MG63 (cell line): ENCODE measurements around the gene ZBTB25. TPM values are rescaled to one million over a fixed set of nuclear protein-coding genes. Genes with fewer than 3 reads are reported as not detected.

ENCODE experiments used
- DNase-seq: peaks from one replicate; pipeline ENCODE4 v3.0.0-alpha.2; 2020
- H3K27me3 ChIP-seq: fragments of 250-450 bp; sonication (Bioruptor Pico); 2 replicates; pipeline ENCODE4 v1.5.1; 2020; ENCODE audit warnings: mild to moderate bottlenecking, moderate library complexity
- H3K36me3 ChIP-seq: fragments of 250-450 bp; sonication (Bioruptor Pico); 2 replicates; pipeline ENCODE4 v1.5.1; 2020; ENCODE audit warnings: mild to moderate bottlenecking, moderate library complexity
- H3K4me3 ChIP-seq: fragments of 250-450 bp; sonication (Bioruptor Pico); 2 replicates; pipeline ENCODE4 v1.5.1; 2020; ENCODE audit warnings: mild to moderate bottlenecking, moderate library complexity
- H3K9me3 ChIP-seq: fragments of 250-450 bp; sonication (Bioruptor Pico); 2 replicates; pipeline ENCODE4 v1.5.1; 2020; ENCODE audit warnings: mild to moderate bottlenecking, moderate library complexity
- total RNA-seq: library from RNA; depleted of rRNA; stranded (reverse); fragments of >200 nt; shearing (Covaris generic); gene quantifications from 2 replicates; pipeline ENCODE4 v1.2.3, GENCODE V29; 2014; ENCODE audit warnings: low replicate concordance

The ZBTB25 gene
- total RNA-seq, 1 experiment from 2014 or later = 1.6 TPM

GRCh38 chr14:64465191-64465822 is 38.3 kb downstream of the ZBTB25 start, which contains the start of gene AKAP5:
TSS of gene AKAP5 (plus strand) at chr14:64465499. CDS start at chr14:64468395, 2,896 bp downstream.
- peak; percentile 48 for DNase-seq
- Histone ChIP-seq H3K4me3 (peak within 1 kb of the TSS; percentile 42), H3K27me3 (no peaks in the 10 kb centered on the region), H3K9me3 (no peaks in the 10 kb centered on the region), H3K36me3 (no peaks in the 10 kb centered on the region)

GRCh38 chr14:64464651-64465050 is 39.0 kb downstream of the ZBTB25 start:
- no peaks in the 10 kb centered on the region for H3K27me3 ChIP-seq
- H3K4me3 ChIP-seq = peak overlapping the region; percentile 42
- DNase-seq = no peak
- H3K36me3 ChIP-seq = peaks cover under 1% of the 10 kb centered on the region; the same call in 1 of the 2 replicates
- no peaks in the 10 kb centered on the region for H3K9me3 ChIP-seq

GRCh38 chr14:64463873-64464272 is 39.8 kb downstream of the ZBTB25 start:
- Histone ChIP-seq H3K9me3 (no peaks in the 10 kb centered on the region), H3K4me3 (no peak overlapping the region), H3K36me3 (peaks cover 6% of the 10 kb centered on the region; the same call in 1 of the 2 replicates), H3K27me3 (no peaks in the 10 kb centered on the region)
- no peak for DNase-seq

GRCh38 chr14:64463195-64463594 is 40.4 kb downstream of the ZBTB25 start:
- Histone ChIP-seq H3K9me3 (no peaks in the 10 kb centered on the region), H3K4me3 (no peak overlapping the region), H3K27me3 (no peaks in the 10 kb centered on the region), H3K36me3 (peaks cover 6% of the 10 kb centered on the region)
- no peak for DNase-seq

- no peak for DNase-seq
These were observed 42.4 kb downstream of the ZBTB25 start for GRCh38 chr14:64461221-64461620.

GRCh38 chr14:64459405-64460136 is 44.1 kb downstream of the ZBTB25 start:
- no peaks in the 10 kb centered on the region for H3K9me3 ChIP-seq
- DNase-seq = no peak
- H3K4me3 ChIP-seq = no peak overlapping the region
- H3K36me3 ChIP-seq = peaks cover 13% of the 10 kb centered on the region
- no peaks in the 10 kb centered on the region for H3K27me3 ChIP-seq

More at GRCh38 chr14:64461221-64461620, 42.4 kb downstream of the ZBTB25 start:
- no peaks in the 10 kb centered on the region for H3K27me3 ChIP-seq
- no peaks in the 10 kb centered on the region for H3K9me3 ChIP-seq
- peaks cover 6% of the 10 kb centered on the region for H3K36me3 ChIP-seq
- H3K4me3 ChIP-seq = no peak overlapping the region

GRCh38 chr14:64454671-64455070 is 49.0 kb downstream of the ZBTB25 start:
- Histone ChIP-seq H3K9me3 (no peaks in the 10 kb centered on the region), H3K36me3 (peaks cover 13% of the 10 kb centered on the region), H3K27me3 (no peaks in the 10 kb centered on the region), H3K4me3 (no peak overlapping the region)
- no peak for DNase-seq

- DNase-seq = no peak
These were observed 53.4 kb downstream of the ZBTB25 start for GRCh38 chr14:64450255-64450654.

GRCh38 chr14:64447876-64448670 is 55.6 kb downstream of the ZBTB25 start:
- Histone ChIP-seq H3K4me3 (no peak overlapping the region), H3K9me3 (no peaks in the 10 kb centered on the region), H3K27me3 (no peaks in the 10 kb centered on the region), H3K36me3 (peaks cover 17% of the 10 kb centered on the region)
- DNase-seq = no peak

More at GRCh38 chr14:64450255-64450654, 53.4 kb downstream of the ZBTB25 start:
- no peaks in the 10 kb centered on the region for H3K9me3 ChIP-seq
- H3K36me3 ChIP-seq = peaks cover 14% of the 10 kb centered on the region
- H3K4me3 ChIP-seq = no peak overlapping the region
- no peaks in the 10 kb centered on the region for H3K27me3 ChIP-seq

GRCh38 chr14:64444984-64445845 is 58.4 kb downstream of the ZBTB25 start:
- Histone ChIP-seq H3K9me3 (no peaks in the 10 kb centered on the region), H3K4me3 (no peak overlapping the region), H3K27me3 (no peaks in the 10 kb centered on the region), H3K36me3 (peaks cover 36% of the 10 kb centered on the region)
- DNase-seq = no peak

- no peaks in the 10 kb centered on the region for H3K27me3 ChIP-seq
- no peaks in the 10 kb centered on the region for H3K9me3 ChIP-seq
- DNase-seq = no peak
- peaks cover 37% of the 10 kb centered on the region for H3K36me3 ChIP-seq
- no peak overlapping the region for H3K4me3 ChIP-seq
These were observed 59.5 kb downstream of the ZBTB25 start for GRCh38 chr14:64444140-64444539.

- H3K36me3 ChIP-seq = peaks cover 46% of the 10 kb centered on the region
- H3K4me3 ChIP-seq = no peak overlapping the region
- no peaks in the 10 kb centered on the region for H3K9me3 ChIP-seq
- no peak for DNase-seq
- H3K27me3 ChIP-seq = no peaks in the 10 kb centered on the region
These were observed 61.2 kb downstream of the ZBTB25 start for GRCh38 chr14:64442300-64442988.

- Histone ChIP-seq H3K9me3 (no peaks in the 10 kb centered on the region), H3K4me3 (no peak overlapping the region), H3K27me3 (no peaks in the 10 kb centered on the region), H3K36me3 (peaks cover 56% of the 10 kb centered on the region)
- no peak for DNase-seq
These were observed 63.1 kb downstream of the ZBTB25 start for GRCh38 chr14:64440494-64440893.

GRCh38 chr14:64439141-64439540 is 64.5 kb downstream of the ZBTB25 start:
- Histone ChIP-seq H3K36me3 (peaks cover 53% of the 10 kb centered on the region), H3K4me3 (no peak overlapping the region), H3K9me3 (no peaks in the 10 kb centered on the region), H3K27me3 (no peaks in the 10 kb centered on the region)
- DNase-seq = no peak

GRCh38 chr14:64438181-64438841 is 65.3 kb downstream of the ZBTB25 start:
- Histone ChIP-seq H3K27me3 (no peaks in the 10 kb centered on the region), H3K4me3 (no peak overlapping the region), H3K36me3 (peaks cover 53% of the 10 kb centered on the region), H3K9me3 (no peaks in the 10 kb centered on the region)
- peak; percentile 2 for DNase-seq
